PFSK-1 (cell line): Measurements from ENCODE around the gene ZCWPW2.
A peak's percentile ranks its signal among the peaks of the same experiment; 100 is the strongest.

Experiments
- POLR2AphosphoS5 ChIP-seq: IDR thresholded peaks from 2 replicates; pipeline ENCODE4 v1.6.1; 2012; ENCODE audit warnings: low read depth, mild to moderate bottlenecking, control low read depth, low read length, moderate library complexity
- SIN3A ChIP-seq: IDR thresholded peaks from 2 replicates; pipeline ENCODE4 v1.6.1; 2012; ENCODE audit warnings: mild to moderate bottlenecking, low read length, moderate library complexity, borderline replicate concordance; ENCODE audit not compliant: insufficient read depth

DNA sequence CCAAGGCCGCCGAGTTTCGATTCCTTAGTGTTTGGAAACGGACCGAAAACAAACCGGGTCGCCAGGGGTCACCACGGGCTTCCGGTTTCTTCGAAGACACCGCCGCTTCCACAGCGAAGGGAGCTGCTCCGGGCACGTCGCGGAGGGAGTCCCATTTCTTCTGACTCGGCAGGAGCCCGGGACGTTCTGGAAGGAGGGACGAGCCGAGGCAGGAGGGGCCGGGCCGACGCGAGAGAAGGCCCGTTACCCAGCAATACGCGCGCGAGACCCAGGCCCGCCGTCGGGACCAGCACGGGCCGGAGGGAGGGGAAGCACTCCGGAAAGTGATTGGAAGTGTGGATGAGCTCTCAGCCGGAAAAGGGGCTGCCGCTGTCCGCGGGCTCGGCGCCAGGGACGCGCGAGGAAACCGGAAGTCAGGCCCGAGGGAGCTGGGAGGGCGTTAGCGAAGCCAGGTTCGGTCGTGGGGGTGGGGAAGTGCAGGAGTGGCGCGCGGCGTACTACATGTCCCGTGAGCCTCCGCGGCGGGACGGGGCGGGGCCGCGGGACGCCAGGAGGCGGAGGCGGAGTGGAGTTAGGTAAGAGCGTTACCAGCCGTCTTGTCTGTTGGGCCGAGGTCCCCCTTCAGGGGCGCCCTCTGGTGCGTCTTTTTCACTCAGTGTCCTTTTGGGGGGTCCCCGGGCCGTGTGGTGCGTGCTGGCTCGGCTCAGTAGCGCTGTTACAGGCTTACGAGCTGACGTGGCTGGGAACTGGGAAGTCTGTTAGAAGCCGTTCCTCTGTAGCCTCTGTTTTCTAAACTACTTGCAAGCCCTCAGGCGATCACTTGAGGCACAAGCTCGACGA, at the start of gene ZCWPW2, which contains the start of gene AZI2:
- peak; percentile 74 for TF ChIP-seq POLR2AphosphoS5
- no peak for TF ChIP-seq SIN3A
